ENCODE measurements around the gene LRRC61.
"Not testable (repeated sequence)": the region's sequence is repeated elsewhere in the genome, so short reads cannot be mapped to it uniquely, and the experiment has no call there.

LRRC61 gene

DNA sequence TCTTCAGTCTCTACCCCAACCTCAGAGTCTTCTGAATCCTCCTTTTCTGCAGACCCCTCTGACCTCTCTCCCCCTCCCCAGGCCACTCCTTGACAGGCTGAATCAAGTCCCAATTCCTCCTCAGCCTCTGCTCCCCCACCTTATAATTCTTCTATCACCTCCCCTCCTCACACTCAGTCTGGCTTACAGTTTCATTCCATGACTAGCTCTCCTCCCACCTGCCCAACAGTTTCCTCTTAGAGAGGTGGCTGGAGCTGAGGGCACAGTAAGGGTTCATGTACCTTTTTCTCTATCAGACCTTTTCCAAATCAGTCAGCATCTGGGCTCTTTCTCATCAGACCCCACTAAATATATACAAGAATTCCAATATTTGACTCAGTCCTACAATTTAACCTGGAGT lies 14.6 kb upstream of the LRRC61 start:
- no peak for DNase-seq

DNA sequence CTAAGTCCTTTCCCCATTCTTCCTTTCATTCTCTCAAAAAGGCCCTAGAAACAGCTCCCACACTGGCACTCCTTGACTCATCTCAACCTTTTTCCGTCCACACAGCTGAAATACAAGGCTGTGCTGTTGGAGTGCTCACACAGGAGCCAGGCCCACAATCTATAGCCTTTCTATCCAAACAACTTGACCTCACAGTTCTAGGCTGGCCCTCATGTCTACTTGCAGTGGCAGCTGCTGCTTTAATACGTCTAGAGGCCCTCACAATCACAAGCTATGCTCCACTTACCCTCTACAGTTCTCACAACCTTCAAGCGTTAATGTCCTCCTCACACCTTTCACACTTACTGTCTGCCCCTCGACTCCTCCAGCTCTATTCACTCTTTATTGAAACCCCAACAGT lies 12.0 kb upstream of the LRRC61 start:
- DNase-seq = no peak

GRCh38 chr7:150311711-150312110 lies 11.4 kb upstream of the LRRC61 start:
- no peak for DNase-seq

DNA sequence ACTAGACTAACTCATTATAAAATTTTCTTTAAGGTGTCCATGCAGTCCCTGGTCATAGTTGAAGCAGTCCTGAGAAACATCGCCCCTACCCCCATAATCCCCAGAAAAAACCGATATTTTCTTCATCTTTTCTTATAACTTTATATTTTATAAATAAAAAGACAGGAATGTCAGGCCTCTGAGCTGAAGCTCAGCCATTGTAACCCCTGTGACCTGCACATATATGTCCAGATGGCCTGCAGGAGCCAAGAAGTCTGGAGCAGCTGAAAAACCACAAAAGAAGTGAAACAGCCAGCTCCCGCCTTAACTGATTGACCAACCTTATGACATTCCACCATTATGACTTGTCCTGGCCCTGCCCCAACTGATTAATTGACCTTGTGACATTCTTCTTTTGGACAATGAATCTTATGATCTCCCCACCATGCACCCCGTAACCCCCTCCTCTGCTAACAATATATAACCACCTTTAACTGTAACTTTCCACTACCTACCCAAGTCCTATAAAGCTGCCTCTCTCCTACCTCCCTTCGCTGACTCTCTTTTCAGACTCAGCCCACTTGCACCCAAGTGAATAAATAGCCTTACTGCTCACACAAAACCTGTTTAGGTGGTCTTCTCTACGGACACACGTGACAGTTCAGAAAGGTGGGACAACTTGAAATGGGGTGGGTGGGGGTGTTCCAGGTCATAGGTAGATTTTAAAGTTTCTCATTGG lies 10.3 kb upstream of the LRRC61 start:
- DNase-seq = not testable (repeated sequence)

DNA sequence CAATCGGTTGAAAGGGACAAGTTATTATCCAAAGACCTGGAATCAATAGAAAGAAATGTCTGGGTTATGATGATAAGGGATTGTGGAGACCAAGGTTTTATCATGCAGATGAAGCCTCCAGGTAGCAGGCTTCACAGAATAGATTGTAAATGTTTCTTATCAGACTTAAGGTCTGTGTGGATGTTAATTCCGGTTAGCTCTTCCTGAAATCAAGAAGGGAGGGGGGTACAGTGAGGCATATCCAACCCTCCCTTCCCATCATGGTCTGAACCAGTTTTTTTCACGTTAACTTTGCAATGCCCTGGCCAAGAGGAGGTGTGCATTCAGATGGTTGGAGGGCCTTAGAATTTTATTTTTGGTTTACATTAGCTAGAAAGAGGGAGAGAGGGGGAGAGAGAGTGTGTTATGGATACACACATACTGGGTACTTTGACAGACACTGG lies 9.8 kb upstream of the LRRC61 start:
- DNase-seq = no peak

- DNase-seq = no peak
Measured at GRCh38 chr7:150313870-150314269, 9.3 kb upstream of the LRRC61 start.

DNA sequence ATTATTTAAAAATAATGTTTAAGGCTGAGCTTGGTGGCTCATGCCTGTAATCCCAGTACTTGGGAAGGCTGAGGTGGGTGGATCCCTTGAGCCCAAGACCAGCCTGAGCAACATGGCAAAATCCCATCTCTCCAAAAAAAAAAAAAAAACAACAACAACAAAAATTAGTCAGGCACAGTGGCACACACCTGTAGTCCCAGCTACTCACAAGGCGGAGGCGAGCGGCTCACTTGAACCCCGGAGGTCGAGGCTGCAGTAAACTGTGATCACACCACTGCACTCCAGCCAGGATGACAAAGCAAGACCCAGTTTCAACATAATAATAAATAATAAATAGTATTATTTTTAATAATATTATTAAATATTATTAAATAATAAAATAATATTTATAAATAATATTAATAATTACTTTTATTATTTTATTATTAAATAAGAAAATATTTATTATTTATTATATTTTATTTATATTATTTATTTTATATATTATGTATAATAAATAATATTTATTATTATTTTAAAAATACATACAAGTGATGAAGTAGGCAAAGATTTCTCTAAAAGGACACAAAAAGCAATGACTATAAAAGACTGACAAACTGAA lies 8.4 kb upstream of the LRRC61 start:
- no peak for DNase-seq

GRCh38 chr7:150316987-150317386 lies 6.2 kb upstream of the LRRC61 start:
- DNase-seq = not testable (repeated sequence)

DNA sequence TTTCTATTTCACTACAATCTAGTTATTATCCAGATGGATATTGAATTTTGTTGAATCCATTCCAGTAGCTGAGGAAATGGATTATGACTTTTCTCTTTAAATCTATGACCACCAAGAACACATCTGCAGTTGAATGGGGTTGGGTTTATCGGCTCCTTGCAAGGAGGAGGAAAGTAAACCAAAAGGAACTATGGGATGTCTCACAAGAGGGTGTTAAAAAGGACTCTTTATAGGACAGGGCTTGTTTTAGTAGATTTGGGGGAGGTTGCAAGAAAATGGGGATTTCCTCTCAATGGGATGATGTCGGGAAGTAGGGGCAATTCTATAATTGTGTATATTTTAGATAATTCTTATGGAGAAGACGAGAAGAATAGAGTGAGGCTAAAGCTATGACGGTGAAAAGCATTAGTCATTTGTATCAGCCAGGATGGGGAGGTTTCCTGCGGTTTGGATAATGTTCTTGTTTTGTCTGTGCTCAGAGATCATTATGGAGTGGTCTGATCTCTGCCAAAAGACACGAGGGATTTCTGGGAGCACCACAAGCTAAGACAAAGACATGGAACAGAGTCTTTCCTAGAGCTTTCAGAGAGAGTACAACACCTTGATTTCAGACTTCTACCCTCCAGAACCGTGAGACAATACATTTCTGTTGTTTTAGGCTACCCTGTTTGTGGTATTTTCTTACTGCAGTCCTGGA lies 5.3 kb upstream of the LRRC61 start:
- DNase-seq = no peak

DNA sequence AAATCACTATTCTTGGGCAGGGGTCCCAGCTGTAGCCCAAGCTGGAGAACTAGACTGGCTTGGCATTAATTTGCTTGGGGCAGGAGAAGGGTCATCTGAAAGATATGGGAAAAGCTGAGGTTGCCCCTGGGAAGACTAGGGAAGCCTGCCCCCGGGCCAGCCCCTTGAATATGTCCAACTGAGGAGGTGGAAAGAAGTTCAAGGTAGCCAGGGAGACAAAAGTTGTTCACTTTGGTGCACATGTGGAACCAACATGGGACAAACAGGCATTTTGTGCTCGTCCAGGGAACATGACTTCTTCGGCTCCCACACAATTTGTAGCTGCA lies 1.4 kb upstream of the LRRC61 start:
- no peak for DNase-seq

- DNase-seq = no peak
Measured at GRCh38 chr7:150322114-150322832, 882 bp upstream of the LRRC61 start.

- DNase-seq = peak; percentile 63
Measured at GRCh38 chr7:150323682-150324372, 672 bp downstream of the LRRC61 start.

DNA sequence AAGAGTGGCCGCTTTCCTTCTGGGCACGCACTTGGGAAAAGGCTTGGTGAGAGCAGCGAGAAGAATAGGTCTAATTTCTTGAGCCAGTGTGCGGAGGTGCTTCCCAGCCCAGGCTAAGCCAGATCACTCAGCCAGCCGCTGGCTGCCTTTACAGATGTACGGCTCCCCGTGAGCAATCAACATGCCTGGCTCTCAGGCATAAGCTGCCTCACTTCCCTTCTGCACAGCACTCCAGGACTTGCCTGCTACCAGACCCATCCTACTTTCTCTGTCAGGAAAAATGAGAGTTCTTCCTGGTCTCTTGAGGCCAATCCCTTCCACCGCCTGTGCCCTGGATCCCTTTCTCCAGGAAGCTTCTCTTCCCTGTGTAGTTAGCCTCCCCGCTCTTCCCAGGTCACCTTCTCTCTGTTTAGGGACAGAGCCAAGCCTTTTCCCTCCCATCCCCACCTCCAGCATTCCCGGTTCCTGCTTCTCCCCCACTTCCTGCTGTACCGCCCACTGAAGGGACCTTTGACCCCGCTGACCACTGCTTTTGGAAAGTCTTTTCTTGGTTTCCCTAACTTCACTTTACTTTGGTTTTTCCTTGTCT lies 1.3 kb downstream of the LRRC61 start:
- DNase-seq = no peak

- DNase-seq = no peak
Measured at GRCh38 chr7:150325110-150325611, 2.0 kb downstream of the LRRC61 start.

DNA sequence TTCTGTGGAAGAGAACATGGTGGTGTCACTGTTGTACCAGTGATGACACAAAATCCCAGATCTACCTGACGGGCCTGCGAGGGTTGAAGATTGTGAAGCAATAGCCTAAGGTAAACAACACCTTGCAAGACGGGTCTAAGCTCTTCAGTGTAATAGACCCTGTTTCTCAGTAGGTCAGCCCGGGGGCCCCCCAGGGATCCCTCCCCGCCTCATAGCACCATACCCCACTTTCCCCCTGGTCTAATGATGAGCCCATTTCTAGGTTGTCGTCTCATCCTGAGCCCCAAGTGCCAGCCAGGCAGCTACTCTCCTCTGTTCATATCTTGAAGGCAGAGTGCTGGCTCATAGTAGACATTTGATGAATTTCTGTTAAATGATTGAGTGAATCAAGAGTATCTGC lies 2.7 kb downstream of the LRRC61 start:
- DNase-seq = no peak

DNA sequence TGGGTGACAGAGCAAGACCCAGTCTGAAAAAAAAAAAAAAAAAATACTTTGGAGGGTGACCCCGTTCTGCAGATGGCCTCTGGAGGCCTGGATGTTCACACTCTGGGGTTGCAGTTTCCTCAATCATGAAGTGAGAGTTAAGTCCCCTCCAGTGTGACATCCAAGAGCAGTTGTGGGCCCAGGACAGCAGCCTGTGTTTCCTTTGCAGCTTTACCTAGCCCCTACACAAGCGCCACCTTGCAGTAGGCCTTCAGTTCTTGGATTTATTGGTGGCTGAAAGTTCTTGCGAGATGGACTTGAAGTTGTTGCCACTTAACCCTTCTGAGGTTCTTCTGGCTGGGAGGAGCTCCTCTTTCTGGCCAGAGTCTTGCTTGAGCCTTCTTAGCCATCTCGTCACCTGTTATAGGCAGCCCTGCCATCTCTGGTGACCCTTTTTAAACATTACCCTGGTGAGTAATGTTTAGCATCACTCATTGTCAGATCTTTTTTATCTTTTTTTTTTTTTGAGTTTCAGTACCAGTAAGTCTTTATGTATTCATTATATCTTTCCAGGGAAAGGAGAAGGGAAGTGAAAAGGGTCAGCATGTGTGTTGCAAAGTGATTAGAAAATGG lies 3.6 kb downstream of the LRRC61 start:
- DNase-seq = no peak

DNA sequence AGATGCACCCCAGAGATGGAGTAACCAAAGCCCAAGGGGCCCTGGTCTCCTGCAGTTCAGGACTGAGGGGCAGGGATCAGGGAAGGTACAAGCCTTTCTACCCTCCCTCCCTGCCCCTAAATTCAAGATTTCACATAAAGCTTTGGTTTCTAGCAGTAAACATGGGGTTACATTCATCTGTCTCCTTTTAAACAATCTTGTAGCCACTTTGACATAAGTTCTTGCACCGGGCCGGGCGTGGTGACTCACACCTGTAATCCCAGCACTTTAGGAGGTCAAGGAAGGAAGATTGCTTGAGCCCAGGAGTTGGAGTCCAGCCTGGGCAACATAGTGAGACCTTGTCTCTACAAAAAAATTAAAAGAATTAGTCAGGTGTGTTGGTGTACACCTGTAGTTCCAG lies 4.2 kb downstream of the LRRC61 start:
- no peak for DNase-seq

DNA sequence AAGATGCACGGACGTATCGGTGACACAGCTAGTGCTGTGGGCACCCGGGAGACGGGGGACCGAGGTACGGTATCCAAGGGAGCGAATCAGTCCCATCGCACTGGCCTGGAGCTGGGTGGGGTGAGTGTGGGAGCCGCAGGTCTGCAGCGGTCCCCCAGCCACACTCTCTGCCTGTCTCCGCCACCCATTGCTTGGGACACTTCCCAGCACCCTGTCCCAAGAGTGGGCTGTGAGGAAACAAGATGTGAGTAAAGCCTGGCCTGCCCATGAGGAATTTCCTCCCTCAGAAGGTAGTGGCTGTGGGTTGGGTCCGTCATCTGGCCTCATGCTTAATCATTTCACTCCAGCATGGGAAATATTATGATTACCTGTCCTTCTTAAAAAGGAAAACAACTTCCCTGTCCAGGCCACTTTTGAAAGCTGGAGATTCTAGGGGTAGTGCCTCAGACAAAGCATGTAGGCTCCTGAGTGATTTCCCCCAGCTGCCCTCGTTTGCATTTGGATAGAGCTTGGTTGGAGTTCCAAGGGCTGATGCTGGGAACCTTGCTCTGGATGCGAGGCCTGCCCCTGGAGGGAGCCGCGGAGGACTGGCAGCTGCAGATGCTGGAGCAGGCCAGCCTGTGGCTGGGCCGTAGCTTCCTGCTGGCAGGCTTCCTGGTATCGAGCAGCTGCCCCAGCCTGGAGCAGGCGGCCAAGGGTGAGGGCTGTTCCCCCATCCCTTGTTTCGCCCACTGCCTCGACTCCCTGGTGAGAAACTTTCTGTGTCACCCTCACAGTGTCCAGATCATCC lies 6.4 kb downstream of the LRRC61 start:
- no peak for DNase-seq

DNA sequence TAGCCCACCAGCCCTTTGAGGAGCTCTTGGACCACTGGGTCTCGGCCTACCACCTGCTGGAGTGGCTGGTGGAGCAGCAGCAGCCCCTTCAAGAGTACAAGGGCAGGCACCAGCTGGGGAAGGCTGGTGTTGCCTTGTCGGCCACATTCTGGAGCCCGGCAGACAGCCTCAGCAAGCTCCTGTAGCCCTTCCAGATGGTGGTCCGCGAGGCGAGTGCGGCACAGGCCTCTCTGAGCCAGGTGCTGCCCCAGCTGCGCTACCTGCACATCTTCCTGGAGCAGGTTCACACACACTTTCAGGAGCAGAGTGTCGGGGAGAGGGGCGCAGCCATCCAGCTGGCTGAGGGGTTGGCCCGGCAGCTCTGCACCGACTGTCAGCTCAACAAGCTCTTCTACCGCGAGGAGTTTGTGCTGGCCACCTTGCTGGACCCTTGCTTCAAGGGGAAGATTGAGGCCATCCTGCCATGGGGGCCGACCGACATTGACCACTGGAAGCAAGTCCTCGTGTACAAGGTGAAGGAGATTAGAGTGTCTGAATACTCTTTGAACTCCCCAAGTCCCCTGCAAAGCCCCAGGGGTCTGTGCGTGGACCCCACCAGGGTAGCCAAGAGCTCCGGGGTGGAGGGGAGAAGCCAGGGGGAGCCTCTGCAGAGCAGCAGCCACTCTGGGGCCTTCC lies 7.2 kb downstream of the LRRC61 start:
- DNase-seq = no peak

GRCh38 chr7:150332852-150333635 lies 9.9 kb downstream of the LRRC61 start:
- no peak for DNase-seq

All from eye (tissue), 1 donor.